ENCODE measurements around the gene SLC18A3. TPM values are rescaled to one million over a fixed set of nuclear protein-coding genes. Genes with fewer than 3 reads are reported as not detected.

Gene SLC18A3
- polyA plus RNA-seq, 1 experiment, result not detected

DNA sequence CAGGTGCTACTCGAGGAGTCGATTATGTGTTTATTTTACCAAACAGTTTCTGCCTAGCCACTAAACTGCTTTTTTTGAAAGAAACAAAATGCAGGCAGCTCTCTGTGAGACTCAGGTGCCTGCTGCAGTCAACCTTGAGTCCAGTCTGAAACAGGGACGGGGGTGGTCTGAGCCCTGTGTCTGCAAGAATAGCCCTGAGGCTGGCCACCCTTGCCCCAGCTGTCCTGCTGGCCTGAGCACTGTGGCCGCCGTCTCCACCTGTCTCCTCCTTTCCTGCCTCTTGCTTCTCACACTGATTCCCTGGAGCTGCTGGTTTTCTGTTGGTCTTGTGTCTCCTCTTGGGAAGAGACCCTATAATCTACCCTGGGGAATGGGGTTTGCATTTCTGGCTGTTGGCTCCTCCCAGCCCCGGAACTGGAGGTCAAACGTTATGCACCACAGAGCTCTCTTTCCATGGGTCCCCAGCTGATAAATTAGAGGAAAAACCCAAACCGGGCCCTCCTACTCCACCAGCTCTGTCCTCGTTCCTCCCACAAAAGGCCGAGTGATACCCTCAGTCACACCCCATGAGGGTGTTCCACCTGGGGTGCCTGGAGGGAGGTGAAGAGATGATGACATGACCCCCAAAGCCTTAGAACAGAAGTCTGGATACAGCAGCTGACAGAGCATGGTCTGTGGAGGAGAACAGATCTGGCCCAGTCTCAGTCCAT, 15.0 kb upstream of the SLC18A3 start:
- CTCF ChIA-PET, result interaction anchor here (0.7 to 1.5 kb wide), 15 partner anchors 9 to 937 kb away, joined by 3 to 10 read pairs (median 3); no protein-coding TSS in a partner anchor

GRCh38 chr10:49595713-49596492, 14.2 kb upstream of the SLC18A3 start:
- no peaks in the 10 kb centered on the region for H3K9me3 ChIP-seq (ENCODE audit: control insufficient read depth, insufficient read depth, low read length)
- CTCF ChIA-PET, result interaction anchor here (0.7 to 1.5 kb wide), 7 partner anchors 43 to 938 kb away, joined by 3 to 5 read pairs (median 3); no protein-coding TSS in a partner anchor
- no peak overlapping the region for H3K4me3 ChIP-seq (ENCODE audit: low read depth, low read length)
- peaks cover 8% of the 10 kb centered on the region for H3K27me3 ChIP-seq (ENCODE audit: control insufficient read depth, insufficient read depth, low read length)
- TF ChIP-seq, protein P1, sequence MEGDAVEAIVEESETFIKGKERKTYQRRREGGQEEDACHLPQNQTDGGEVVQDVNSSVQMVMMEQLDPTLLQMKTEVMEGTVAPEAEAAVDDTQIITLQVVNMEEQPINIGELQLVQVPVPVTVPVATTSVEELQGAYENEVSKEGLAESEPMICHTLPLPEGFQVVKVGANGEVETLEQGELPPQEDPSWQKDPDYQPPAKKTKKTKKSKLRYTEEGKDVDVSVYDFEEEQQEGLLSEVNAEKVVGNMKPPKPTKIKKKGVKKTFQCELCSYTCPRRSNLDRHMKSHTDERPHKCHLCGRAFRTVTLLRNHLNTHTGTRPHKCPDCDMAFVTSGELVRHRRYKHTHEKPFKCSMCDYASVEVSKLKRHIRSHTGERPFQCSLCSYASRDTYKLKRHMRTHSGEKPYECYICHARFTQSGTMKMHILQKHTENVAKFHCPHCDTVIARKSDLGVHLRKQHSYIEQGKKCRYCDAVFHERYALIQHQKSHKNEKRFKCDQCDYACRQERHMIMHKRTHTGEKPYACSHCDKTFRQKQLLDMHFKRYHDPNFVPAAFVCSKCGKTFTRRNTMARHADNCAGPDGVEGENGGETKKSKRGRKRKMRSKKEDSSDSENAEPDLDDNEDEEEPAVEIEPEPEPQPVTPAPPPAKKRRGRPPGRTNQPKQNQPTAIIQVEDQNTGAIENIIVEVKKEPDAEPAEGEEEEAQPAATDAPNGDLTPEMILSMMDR (IDR thresholded peaks at IDR 0.05; ENCODE audit: low read depth, low read length), result no peak
- POLR2A ChIA-PET, result no interaction called here
- H3K27ac ChIP-seq (ENCODE audit: low read depth, low read length), result no peak overlapping the region
- DNase-seq (ENCODE audit: low read depth, low spot score), result no peak

More for the DNA sequence above, 15.0 kb upstream of the SLC18A3 start:
- no peaks in the 10 kb centered on the region for H3K9me3 ChIP-seq (ENCODE audit: control insufficient read depth, insufficient read depth, low read length)
- peaks cover 8% of the 10 kb centered on the region for H3K27me3 ChIP-seq (ENCODE audit: control insufficient read depth, insufficient read depth, low read length)
- no peak for DNase-seq (ENCODE audit: low read depth, low spot score)
- TF ChIP-seq, protein P1 (IDR thresholded peaks at IDR 0.05; ENCODE audit: low read depth, low read length), result no peak
- no peak overlapping the region for H3K4me3 ChIP-seq (ENCODE audit: low read depth, low read length)
- POLR2A ChIA-PET, result no interaction called here
- no peak overlapping the region for H3K27ac ChIP-seq (ENCODE audit: low read depth, low read length)

DNA sequence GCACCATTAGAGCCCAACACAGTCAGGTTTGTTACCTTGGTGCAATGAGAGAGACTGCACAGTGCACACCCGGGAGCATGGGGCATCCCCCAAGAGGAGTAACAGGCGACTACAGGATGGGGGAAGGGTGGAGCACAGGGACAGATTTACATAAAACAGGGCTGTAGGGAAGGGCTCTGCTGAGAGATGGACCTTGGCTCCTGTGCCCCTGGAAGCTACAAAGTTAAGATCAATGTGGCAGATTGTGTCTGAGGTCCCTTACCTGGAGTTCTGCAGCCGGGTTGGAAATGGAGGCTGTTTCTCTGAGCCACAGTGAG, 13.7 kb upstream of the SLC18A3 start:
- Histone ChIP-seq H3K4me3 (ENCODE audit: low read depth, low read length) (no peak overlapping the region), H3K9me3 (ENCODE audit: control insufficient read depth, insufficient read depth, low read length) (no peaks in the 10 kb centered on the region), H3K27ac (ENCODE audit: low read depth, low read length) (no peak overlapping the region), H3K27me3 (ENCODE audit: control insufficient read depth, insufficient read depth, low read length) (peaks cover 8% of the 10 kb centered on the region)
- DNase-seq (ENCODE audit: low read depth, low spot score), result no peak
- ChIA-PET CTCF (interaction anchor here (0.7 to 1.2 kb wide), 2 partner anchors 319 to 627 kb away, joined by 4 read pairs; no protein-coding TSS in a partner anchor), POLR2A (no interaction called here)
- TF ChIP-seq, protein P1 (IDR thresholded peaks at IDR 0.05; ENCODE audit: low read depth, low read length), result no peak

GRCh38 chr10:49596836-49597235, 13.3 kb upstream of the SLC18A3 start:
- POLR2A ChIA-PET, result no interaction called here

More at GRCh38 chr10:49596836-49597235, 13.3 kb upstream of the SLC18A3 start:
- H3K27ac ChIP-seq (ENCODE audit: low read depth, low read length), result no peak overlapping the region
- no peak overlapping the region for H3K4me3 ChIP-seq (ENCODE audit: low read depth, low read length)
- TF ChIP-seq, protein P1 (IDR thresholded peaks at IDR 0.05; ENCODE audit: low read depth, low read length), result no peak
- peaks cover 8% of the 10 kb centered on the region for H3K27me3 ChIP-seq (ENCODE audit: control insufficient read depth, insufficient read depth, low read length)
- no peak for DNase-seq (ENCODE audit: low read depth, low spot score)
- H3K9me3 ChIP-seq (ENCODE audit: control insufficient read depth, insufficient read depth, low read length), result no peaks in the 10 kb centered on the region
- CTCF ChIA-PET, result no interaction called here
